CD4-positive, alpha-beta T cell treated with Interleukin-1 beta for 1 hour (primary cell): Measurements from ENCODE around the gene SLC22A6.

Source experiments
- DNase-seq, 2 donors: peaks; one replicate each; pipeline ENCODE4 v3.0.0-alpha.2; 2020 to 2022

The SLC22A6 gene

DNA sequence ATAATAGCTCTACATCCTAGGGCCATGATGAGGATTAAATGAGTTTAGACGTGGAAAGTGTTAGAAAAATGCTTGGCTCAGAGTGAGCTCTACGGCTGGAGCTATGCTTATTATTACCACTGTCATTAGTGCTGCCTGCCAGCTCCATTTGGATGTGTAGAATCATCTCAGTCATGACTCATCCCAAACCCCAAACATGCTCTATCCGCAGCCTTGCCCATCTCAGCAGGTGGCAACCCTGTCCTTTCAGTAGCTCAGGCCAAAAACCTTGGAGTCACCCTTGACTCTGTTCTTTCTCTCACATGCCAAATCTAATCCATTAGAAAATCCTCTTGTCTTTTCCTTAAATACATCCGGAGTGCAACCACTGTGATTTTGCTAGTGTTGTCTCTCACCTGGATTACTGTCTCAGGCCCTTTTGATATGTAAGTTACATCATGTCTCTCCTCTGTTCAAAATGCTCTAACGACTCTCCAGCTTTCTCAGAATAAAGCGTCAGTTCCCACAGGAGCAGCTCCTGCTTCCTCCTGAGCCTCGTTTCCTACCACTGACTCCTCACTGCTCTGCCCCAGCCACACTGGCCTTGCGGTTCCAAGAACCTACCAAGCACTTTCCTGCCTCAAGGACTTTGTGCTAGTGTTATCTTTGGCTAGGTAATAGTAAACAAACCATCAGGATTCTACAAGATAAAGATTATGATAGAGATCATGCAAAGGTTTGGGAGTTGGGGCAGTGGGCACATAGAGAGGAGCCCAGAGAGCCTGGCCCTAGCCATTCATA lies 53.1 kb downstream of the SLC22A6 start:
- DNase-seq = no peak

GRCh38 chr11:62930666-62931065 lies 54.1 kb downstream of the SLC22A6 start:
- no peak for DNase-seq

- DNase-seq = no peak
Measured at GRCh38 chr11:62930157-62930556, 54.6 kb downstream of the SLC22A6 start.

GRCh38 chr11:62928011-62928410 lies 56.8 kb downstream of the SLC22A6 start:
- no peak for DNase-seq

DNA sequence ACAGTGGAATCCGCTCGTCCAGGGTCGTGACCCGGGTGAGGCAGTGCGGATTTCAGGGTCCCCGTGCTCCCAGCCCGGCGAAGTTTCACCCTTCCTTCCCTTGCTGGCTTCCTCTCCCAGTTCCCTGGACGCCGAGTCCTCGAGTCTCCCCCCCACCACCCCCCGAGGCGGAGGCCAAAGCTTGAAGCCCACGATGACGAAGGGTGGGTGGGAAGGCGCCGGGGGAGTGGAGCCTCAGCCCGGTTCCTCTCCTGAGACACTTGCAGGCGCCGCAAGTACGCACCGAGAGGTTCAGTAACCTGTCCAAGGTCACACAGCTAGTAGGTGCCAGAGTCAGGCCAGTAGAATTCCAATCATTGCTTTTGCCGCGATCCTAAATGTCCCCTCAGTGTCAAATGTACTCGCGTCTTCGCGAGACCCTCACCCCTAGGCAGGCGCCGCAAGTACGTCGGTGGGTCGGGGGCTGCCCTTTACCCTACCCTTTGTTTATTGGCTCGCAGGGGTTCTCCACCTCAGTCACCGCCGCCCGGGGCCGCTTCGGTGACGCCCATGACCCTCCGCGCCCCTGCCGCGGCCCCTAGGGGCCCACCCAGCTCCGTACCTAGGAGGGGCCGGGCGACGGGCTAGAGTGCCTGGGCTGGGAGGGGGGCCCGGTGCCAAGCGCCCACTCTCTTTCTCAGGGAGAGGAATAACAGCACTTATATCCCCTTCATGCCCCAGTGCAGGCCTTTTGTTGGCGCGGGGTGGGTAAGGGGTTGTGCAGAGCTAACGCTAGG lies 57.9 kb downstream of the SLC22A6 start:
- no peak for DNase-seq
